ENCODE data around the gene TMEM184B. TPM values are rescaled to one million over a fixed set of nuclear protein-coding genes. Genes with fewer than 3 reads are reported as not detected.

The TMEM184B gene
- total and polyA plus RNA-seq, 7 experiments from 2014 or later, result 9.0 to 41.3 (median 34.8) TPM

Other genes starting within 250 kb of the TMEM184B start
- 10 to 100 TPM; 10.0 to 29.3 (median 26.5) TPM for gene PICK1, start 215.6 kb downstream of the TMEM184B start, total RNA-seq
- gene PICK1, start 215.6 kb downstream of the TMEM184B start, polyA plus RNA-seq, result 1 to 10 TPM; 6.3 to 6.6 TPM
- not detected for gene SLC16A8, start 188.8 kb downstream of the TMEM184B start, total RNA-seq
- not detected for gene SLC16A8, start 188.8 kb downstream of the TMEM184B start, polyA plus RNA-seq
- gene BAIAP2L2, start 162.3 kb downstream of the TMEM184B start, total RNA-seq, result 1 to 10 TPM in 3 of 5 experiments, under 1 TPM in 2; 0.46 to 3.9 (median 1.9) TPM
- not detected for gene BAIAP2L2, start 162.3 kb downstream of the TMEM184B start, polyA plus RNA-seq
- 100 to 1,000 TPM in 3 of 5 experiments, 10 to 100 TPM in 2; 66.5 to 252 (median 105) TPM for gene PLA2G6, start 91.2 kb downstream of the TMEM184B start, total RNA-seq
- gene PLA2G6, start 91.2 kb downstream of the TMEM184B start, polyA plus RNA-seq, result 1 to 10 TPM; 4.8 to 8.3 TPM
- gene MAFF, start 71.0 kb downstream of the TMEM184B start, total RNA-seq, result 10 to 100 TPM in 2 of 5 experiments, 1 to 10 TPM in 3; 4.8 to 72.6 (median 5.5) TPM
- 1 to 10 TPM; 1.6 to 2.3 TPM for gene MAFF, start 71.0 kb downstream of the TMEM184B start, polyA plus RNA-seq
- 100 to 1,000 TPM in 2 of 5 experiments, 10 to 100 TPM in 3; 71.6 to 143 (median 91.9) TPM for gene CSNK1E, start 44.4 kb upstream of the TMEM184B start, total RNA-seq
- gene CSNK1E, start 44.4 kb upstream of the TMEM184B start, polyA plus RNA-seq, result 1 to 10 TPM; 5.6 to 8.1 TPM
- not detected for gene KCNJ4, start 182.2 kb upstream of the TMEM184B start, total RNA-seq
- gene KCNJ4, start 182.2 kb upstream of the TMEM184B start, polyA plus RNA-seq, result not detected
- gene KDELR3, start 195.1 kb upstream of the TMEM184B start, total RNA-seq, result under 1 TPM in 1 of 5 experiments, not detected in 4; 0.80 TPM
- not detected for gene KDELR3, start 195.1 kb upstream of the TMEM184B start, polyA plus RNA-seq
- 1,000 to 10,000 TPM in 2 of 5 experiments, 100 to 1,000 TPM in 3; 478 to 1,097 (median 684) TPM for gene DDX17, start 233.3 kb upstream of the TMEM184B start, total RNA-seq
- 10 to 100 TPM; 37.7 to 43.4 TPM for gene DDX17, start 233.3 kb upstream of the TMEM184B start, polyA plus RNA-seq

Measured in naive thymus-derived CD4-positive, alpha-beta T cell (primary cell).